Karpas-422 (cell line): Measurements from ENCODE around the gene ADARB2. TPM values are rescaled to one million over a fixed set of nuclear protein-coding genes. Genes with fewer than 3 reads are reported as not detected.

ENCODE experiments used
- DNase-seq: peaks from one replicate; pipeline ENCODE4 v3.0.0-alpha.2; 2015
- H2AFZ ChIP-seq: fragments of 200-600 bp; sonication (generic); 2 replicates; pipeline ENCODE4 v1.6.1; 2014; ENCODE audit warnings: antibody characterized with exemption, low read length, mixed read lengths
- H3K27ac ChIP-seq: fragments of 200-600 bp; sonication (generic); 2 replicates; pipeline ENCODE4 v1.5.1; 2014; ENCODE audit warnings: mild to moderate bottlenecking, low read length, moderate library complexity
- H3K27me3 ChIP-seq: fragments of 200-600 bp; sonication (generic); 2 replicates; pipeline ENCODE4 v1.6.1; 2014; ENCODE audit warnings: low read length, mixed read lengths
- H3K36me3 ChIP-seq: fragments of 200-600 bp; sonication (generic); 2 replicates; pipeline ENCODE4 v1.6.1; 2014; ENCODE audit warnings: low read length, mixed read lengths; ENCODE audit not compliant: insufficient read depth
- H3K4me1 ChIP-seq: fragments of 200-600 bp; sonication (generic); 2 replicates; pipeline ENCODE4 v1.6.1; 2014; ENCODE audit warnings: mild to moderate bottlenecking, low read length, mixed read lengths
- H3K4me2 ChIP-seq: fragments of 200-600 bp; sonication (generic); 2 replicates; pipeline ENCODE4 v1.6.1; 2014; ENCODE audit warnings: low read length, low read depth, mild to moderate bottlenecking; ENCODE audit not compliant: poor library complexity, severe bottlenecking
- H3K4me3 ChIP-seq: fragments of 200-600 bp; sonication (generic); 2 replicates; pipeline ENCODE4 v1.5.1; 2014; ENCODE audit warnings: mild to moderate bottlenecking, antibody characterized with exemption, low read length, mixed read lengths
- H3K79me2 ChIP-seq: fragments of 200-600 bp; sonication (generic); 2 replicates; pipeline ENCODE4 v1.6.1; 2014; ENCODE audit warnings: mild to moderate bottlenecking, low read length, mixed read lengths
- H3K9ac ChIP-seq: fragments of 200-600 bp; sonication (generic); 2 replicates; pipeline ENCODE4 v1.6.0; 2014; ENCODE audit warnings: low read length
- H3K9me2 ChIP-seq: fragments of 200-600 bp; sonication (generic), shearing (Covaris generic); replicated peaks from 2 replicates; pipeline ENCODE4 v1.6.0; 2014; ENCODE audit warnings: mild to moderate bottlenecking, low read length, moderate library complexity; ENCODE audit not compliant: insufficient read depth
- H3K9me3 ChIP-seq: fragments of 300-700, 200-600 bp; sonication (generic); 2 replicates; pipeline ENCODE4 v1.6.1; 2014; ENCODE audit warnings: low read length, mixed read lengths
- H4K20me1 ChIP-seq: fragments of 200-600 bp; sonication (generic); 2 replicates; pipeline ENCODE4 v1.6.1; 2014; ENCODE audit warnings: mild to moderate bottlenecking, antibody characterized with exemption, low read length, low read depth; ENCODE audit not compliant: insufficient read depth
- total RNA-seq: library from RNA; depleted of rRNA; stranded (reverse); fragments of >200 nt; shearing (Covaris generic); gene quantifications from 2 replicates; pipeline ENCODE4 v1.2.3, GENCODE V29; 2014; ENCODE audit warnings: low replicate concordance

ADARB2 gene
- total RNA-seq, 1 experiment from 2014 or later = not detected

- Histone ChIP-seq H3K4me3 (no peak overlapping the region), H3K9me2 (no peaks in the 10 kb centered on the region), H3K4me2 (no peak overlapping the region), H3K9me3 (no peaks in the 10 kb centered on the region), H3K9ac (no peak overlapping the region), H3K36me3 (no peaks in the 10 kb centered on the region), H3K79me2 (no peaks in the 10 kb centered on the region), H3K4me1 (no peaks in the 10 kb centered on the region), H2AFZ (no peak overlapping the region), H3K27ac (no peak overlapping the region), H3K27me3 (no peaks in the 10 kb centered on the region), H4K20me1 (no peaks in the 10 kb centered on the region)
- no peak for DNase-seq
Measured at GRCh38 chr10:1206101-1206500, 531.2 kb downstream of the ADARB2 start.

DNA sequence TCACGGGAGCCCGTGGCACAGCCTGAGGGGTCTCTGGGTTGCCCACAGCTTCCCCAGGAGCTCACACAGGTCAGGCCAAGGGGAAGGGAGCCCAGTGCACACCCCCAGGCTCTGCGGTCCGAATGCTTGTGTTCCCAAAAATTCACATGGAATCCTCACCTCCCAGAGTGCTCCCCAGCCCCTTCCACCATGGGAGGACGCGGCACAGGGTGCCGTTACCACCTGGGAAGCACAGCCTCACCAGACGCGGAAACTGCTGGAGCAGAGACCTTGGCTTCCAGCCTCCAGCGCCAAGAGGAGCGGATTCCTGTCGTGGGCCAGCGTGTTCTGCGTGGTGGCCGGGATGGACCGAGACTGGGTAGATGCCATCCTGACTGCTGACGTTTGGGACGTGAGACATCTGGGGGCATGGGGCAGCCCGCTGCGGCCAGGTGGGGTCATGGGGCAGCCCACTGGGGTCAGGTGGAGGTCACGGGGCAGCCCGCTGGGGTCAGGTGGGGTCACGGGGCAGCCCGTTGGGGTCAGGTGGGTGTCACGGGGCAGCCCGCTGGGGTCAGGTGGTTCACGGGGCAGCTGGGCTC lies 531.8 kb downstream of the ADARB2 start:
- no peak overlapping the region for H2AFZ ChIP-seq
- H3K36me3 ChIP-seq = no peaks in the 10 kb centered on the region
- no peak overlapping the region for H3K4me2 ChIP-seq
- no peaks in the 10 kb centered on the region for H4K20me1 ChIP-seq
- no peak overlapping the region for H3K4me3 ChIP-seq
- no peaks in the 10 kb centered on the region for H3K9me3 ChIP-seq
- no peak for DNase-seq
- no peak overlapping the region for H3K9ac ChIP-seq
- no peaks in the 10 kb centered on the region for H3K9me2 ChIP-seq
- H3K27ac ChIP-seq = no peak overlapping the region
- H3K4me1 ChIP-seq = no peaks in the 10 kb centered on the region
- no peaks in the 10 kb centered on the region for H3K79me2 ChIP-seq
- no peaks in the 10 kb centered on the region for H3K27me3 ChIP-seq

GRCh38 chr10:1204434-1205326 lies 532.6 kb downstream of the ADARB2 start:
- no peak overlapping the region for H3K9ac ChIP-seq
- no peak overlapping the region for H3K27ac ChIP-seq
- DNase-seq = no peak
- H3K4me2 ChIP-seq = no peak overlapping the region
- H3K9me3 ChIP-seq = no peaks in the 10 kb centered on the region
- H4K20me1 ChIP-seq = no peaks in the 10 kb centered on the region
- H3K4me1 ChIP-seq = no peaks in the 10 kb centered on the region
- no peak overlapping the region for H3K4me3 ChIP-seq
- no peaks in the 10 kb centered on the region for H3K79me2 ChIP-seq
- H2AFZ ChIP-seq = no peak overlapping the region
- no peaks in the 10 kb centered on the region for H3K9me2 ChIP-seq
- no peaks in the 10 kb centered on the region for H3K27me3 ChIP-seq
- H3K36me3 ChIP-seq = no peaks in the 10 kb centered on the region

DNA sequence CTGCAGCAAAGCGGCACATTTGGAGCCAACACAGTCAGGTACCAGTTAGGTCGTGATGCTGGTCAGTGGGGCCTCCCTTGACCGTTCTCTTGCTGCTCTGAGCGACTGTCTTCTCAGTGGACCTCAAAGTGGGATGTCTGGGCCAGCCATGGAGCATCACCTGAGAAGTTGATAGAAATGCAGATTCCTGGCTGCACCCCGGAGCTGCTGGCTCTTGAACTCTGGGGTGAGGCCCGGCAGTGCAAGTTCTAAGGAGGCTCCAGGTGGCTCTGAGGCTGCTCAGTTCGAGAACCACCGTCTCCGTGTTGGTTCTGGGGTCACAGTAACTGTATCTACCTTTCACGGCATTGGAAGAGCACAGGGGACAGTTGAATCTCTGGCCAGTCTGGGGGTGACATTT lies 533.6 kb downstream of the ADARB2 start:
- DNase-seq = no peak
- no peak overlapping the region for H3K4me2 ChIP-seq
- no peaks in the 10 kb centered on the region for H3K9me3 ChIP-seq
- no peaks in the 10 kb centered on the region for H3K4me1 ChIP-seq
- no peaks in the 10 kb centered on the region for H3K79me2 ChIP-seq
- H3K4me3 ChIP-seq = no peak overlapping the region
- no peaks in the 10 kb centered on the region for H3K27me3 ChIP-seq
- no peaks in the 10 kb centered on the region for H3K36me3 ChIP-seq
- no peak overlapping the region for H2AFZ ChIP-seq
- no peak overlapping the region for H3K9ac ChIP-seq
- H3K9me2 ChIP-seq = no peaks in the 10 kb centered on the region
- no peak overlapping the region for H3K27ac ChIP-seq
- H4K20me1 ChIP-seq = no peaks in the 10 kb centered on the region

- H3K9me3 ChIP-seq = no peaks in the 10 kb centered on the region
- no peak overlapping the region for H3K9ac ChIP-seq
- no peaks in the 10 kb centered on the region for H3K9me2 ChIP-seq
- H3K4me3 ChIP-seq = no peak overlapping the region
- H3K27me3 ChIP-seq = no peaks in the 10 kb centered on the region
- H3K4me2 ChIP-seq = no peak overlapping the region
- H4K20me1 ChIP-seq = no peaks in the 10 kb centered on the region
- no peaks in the 10 kb centered on the region for H3K36me3 ChIP-seq
- H2AFZ ChIP-seq = no peak overlapping the region
- H3K27ac ChIP-seq = no peak overlapping the region
- no peaks in the 10 kb centered on the region for H3K79me2 ChIP-seq
- peaks cover 4% of the 10 kb centered on the region for H3K4me1 ChIP-seq
- DNase-seq = no peak
Measured at GRCh38 chr10:1203216-1203615, 534.1 kb downstream of the ADARB2 start.

DNA sequence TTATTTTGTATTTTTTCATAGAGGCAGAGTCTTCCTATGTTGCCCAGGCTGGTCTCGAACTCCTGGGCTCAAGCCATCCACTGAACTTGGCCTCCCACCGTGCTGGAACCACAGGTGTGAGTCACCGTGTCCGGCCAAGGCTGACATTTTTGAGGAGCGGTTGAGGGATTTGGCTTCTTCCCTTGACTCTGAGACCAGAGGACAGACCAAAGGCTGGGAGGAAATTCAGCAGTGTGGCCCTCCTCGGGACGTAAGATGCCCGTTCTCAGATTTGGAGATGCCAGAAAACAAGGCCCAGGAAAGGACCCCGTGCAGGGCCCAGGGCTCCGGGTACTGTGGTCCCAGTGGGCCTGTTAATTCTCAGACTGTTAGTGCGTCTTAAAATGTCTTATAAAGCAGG lies 535.0 kb downstream of the ADARB2 start:
- DNase-seq = no peak
- H3K27me3 ChIP-seq = no peaks in the 10 kb centered on the region
- H3K36me3 ChIP-seq = no peaks in the 10 kb centered on the region

DNA sequence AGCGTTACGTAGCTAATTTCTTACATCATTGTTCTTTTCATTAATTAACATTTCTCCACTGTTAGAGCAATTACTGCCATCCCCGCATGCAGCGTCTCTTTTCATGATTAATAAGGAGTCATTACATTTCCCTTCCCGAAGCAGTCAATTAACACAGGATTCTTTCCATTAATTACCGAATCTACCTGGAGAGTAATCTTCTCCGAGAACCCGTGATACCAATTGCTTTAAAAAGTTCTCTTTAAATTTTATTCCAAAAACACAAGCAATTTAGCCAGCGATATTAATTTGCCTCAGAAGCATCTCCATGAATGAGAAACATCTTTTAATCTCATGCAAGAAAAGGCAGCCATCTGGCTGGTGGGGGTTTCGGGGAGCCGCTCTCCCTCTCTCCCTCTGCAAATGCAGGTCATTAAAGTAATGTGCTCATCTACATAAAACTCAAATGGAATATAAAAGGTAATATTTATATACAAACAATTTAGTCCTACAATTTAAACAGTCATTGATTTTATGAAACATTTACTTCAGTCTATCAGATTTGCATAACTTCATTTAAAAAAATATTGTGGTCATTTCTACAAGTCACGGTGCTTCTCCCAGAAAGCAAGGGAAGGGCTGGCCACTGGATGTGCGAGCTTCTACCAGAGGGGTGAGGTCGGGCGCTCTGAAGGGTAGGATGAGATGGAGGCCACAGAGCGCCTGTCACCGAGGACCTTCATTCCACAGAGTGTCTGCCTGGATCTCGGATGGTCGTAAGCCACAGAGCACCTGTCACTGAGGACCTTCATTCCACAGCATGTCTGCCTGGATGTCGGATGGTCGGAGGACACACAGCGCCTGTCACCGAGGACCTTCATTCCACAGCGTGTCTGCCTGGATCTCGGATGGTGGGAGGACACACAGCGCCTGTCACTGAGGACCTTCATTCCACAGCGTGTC lies 536.2 kb downstream of the ADARB2 start:
- no peaks in the 10 kb centered on the region for H3K9me3 ChIP-seq
- H3K4me2 ChIP-seq = no peak overlapping the region
- no peak for DNase-seq
- no peak overlapping the region for H3K9ac ChIP-seq
- H3K4me3 ChIP-seq = no peak overlapping the region
- H3K27ac ChIP-seq = no peak overlapping the region
- no peak overlapping the region for H2AFZ ChIP-seq
- H3K79me2 ChIP-seq = no peaks in the 10 kb centered on the region
- peaks cover 8% of the 10 kb centered on the region for H3K4me1 ChIP-seq
- H3K36me3 ChIP-seq = no peaks in the 10 kb centered on the region
- no peaks in the 10 kb centered on the region for H4K20me1 ChIP-seq
- H3K27me3 ChIP-seq = no peaks in the 10 kb centered on the region
- H3K9me2 ChIP-seq = no peaks in the 10 kb centered on the region

More for the DNA sequence above, 535.0 kb downstream of the ADARB2 start:
- no peak overlapping the region for H3K9ac ChIP-seq
- H3K27ac ChIP-seq = no peak overlapping the region
- H3K9me2 ChIP-seq = no peaks in the 10 kb centered on the region
- peaks cover 8% of the 10 kb centered on the region for H3K4me1 ChIP-seq
- H3K9me3 ChIP-seq = no peaks in the 10 kb centered on the region
- no peaks in the 10 kb centered on the region for H4K20me1 ChIP-seq
- H2AFZ ChIP-seq = no peak overlapping the region
- no peak overlapping the region for H3K4me3 ChIP-seq
- H3K79me2 ChIP-seq = no peaks in the 10 kb centered on the region
- H3K4me2 ChIP-seq = no peak overlapping the region
